Liver (tissue), 9 donors: ENCODE measurements around the gene KIF18B. TPM values are rescaled to one million over a fixed set of nuclear protein-coding genes. Genes with fewer than 3 reads are reported as not detected.

Experiments
- DNase-seq: peaks from one replicate; pipeline ENCODE4 v3.0.0-alpha.2; 2017; ENCODE audit warnings: low spot score
- H3K27ac ChIP-seq, 2 donors: one replicate each; pipeline ENCODE4 v1.7.0; 2013; ENCODE audit warnings: inconsistent platforms in 2 of 2, low read length in 2 of 2, control low read depth in 1 of 2, low read depth in 1 of 2, mild to moderate bottlenecking in 1 of 2
- H3K27me3 ChIP-seq, 4 donors: one replicate each; pipeline versions ENCODE4 v1.6.1 to v1.7.0; 2013; ENCODE audit warnings: low read length in 3 of 4, inconsistent platforms in 1 of 4, mild to moderate bottlenecking in 1 of 4, moderate library complexity in 1 of 4; ENCODE audit not compliant: control insufficient read depth in 4 of 4, insufficient read depth in 4 of 4
- H3K36me3 ChIP-seq, 4 donors: one replicate each; pipeline versions ENCODE4 v1.6.1 to v1.7.0; 2013; ENCODE audit warnings: low read length in 3 of 4, mild to moderate bottlenecking in 3 of 4, low read depth in 1 of 4, moderate library complexity in 1 of 4; ENCODE audit not compliant: control insufficient read depth in 4 of 4, insufficient read depth in 3 of 4
- H3K4me1 ChIP-seq, 4 donors: one replicate each; pipeline versions ENCODE4 v1.6.1 to v1.7.0; 2013; ENCODE audit warnings: low read length in 3 of 4, mild to moderate bottlenecking in 3 of 4, moderate library complexity in 1 of 4; ENCODE audit not compliant: control insufficient read depth in 4 of 4, insufficient read depth in 4 of 4
- H3K4me3 ChIP-seq, 3 donors: one replicate each; pipeline versions ENCODE4 v1.6.1 to v1.7.0; 2013; ENCODE audit warnings: low read length in 3 of 3, control low read depth in 1 of 3, low read depth in 1 of 3, mild to moderate bottlenecking in 1 of 3
- H3K9ac ChIP-seq, 2 donors: one replicate each; pipeline ENCODE4 v1.7.0; 2013; ENCODE audit warnings: low read length in 2 of 2, mild to moderate bottlenecking in 2 of 2, moderate library complexity in 2 of 2, control low read depth in 1 of 2, low read depth in 1 of 2
- H3K9me3 ChIP-seq, 4 donors: one replicate each; pipeline versions ENCODE4 v1.6.1 to v1.7.0; 2013; ENCODE audit warnings: low read length in 3 of 4; ENCODE audit not compliant: control insufficient read depth in 4 of 4
- EGR1 ChIP-seq, 2 donors: IDR thresholded peaks; 2 replicates each; pipeline ENCODE4 v1.6.1; 2016 to 2018; ENCODE audit warnings: antibody characterized with exemption in 2 of 2, low read depth in 2 of 2
- FOXA1 ChIP-seq: IDR thresholded peaks from 2 replicates; pipeline ENCODE4 v1.6.1; 2016; ENCODE audit warnings: antibody characterized with exemption
- FOXA2 ChIP-seq: IDR thresholded peaks from 2 replicates; pipeline ENCODE4 v1.6.1; 2016; ENCODE audit warnings: antibody characterized with exemption
- GABPA ChIP-seq, 2 donors: IDR thresholded peaks in 1 of 2; conservative IDR thresholded peaks in 1 of 2; 2 replicates each; pipeline ENCODE4 v1.6.1; 2016; ENCODE audit warnings: antibody characterized with exemption in 2 of 2, mild to moderate bottlenecking in 1 of 2, moderate library complexity in 1 of 2
- HNF4A ChIP-seq, 2 donors: conservative IDR thresholded peaks; 2 replicates each; pipeline ENCODE4 v1.6.1; 2016; ENCODE audit warnings: antibody characterized with exemption in 2 of 2, mild to moderate bottlenecking in 2 of 2
- HNF4G ChIP-seq: IDR thresholded peaks from 2 replicates; pipeline ENCODE4 v1.6.1; 2016; ENCODE audit warnings: antibody characterized with exemption
- JUND ChIP-seq, 2 donors: IDR thresholded peaks; 2 replicates each; pipeline ENCODE4 v1.6.1; 2016; ENCODE audit warnings: antibody characterized with exemption in 2 of 2
- NR2F2 ChIP-seq: IDR thresholded peaks from 2 replicates; pipeline ENCODE4 v1.6.1; 2016; ENCODE audit warnings: antibody characterized with exemption
- RAD21 ChIP-seq, 2 donors: IDR thresholded peaks; 2 replicates each; pipeline ENCODE4 v1.6.1; 2016; ENCODE audit warnings: antibody characterized with exemption in 2 of 2, mild to moderate bottlenecking in 2 of 2
- RXRA ChIP-seq, 2 donors: IDR thresholded peaks; 2 replicates each; pipeline ENCODE4 v1.6.1; 2017 to 2018; ENCODE audit warnings: antibody characterized with exemption in 2 of 2, mild to moderate bottlenecking in 1 of 2
- SP1 ChIP-seq: IDR thresholded peaks from 2 replicates; pipeline ENCODE4 v1.6.1; 2018; ENCODE audit warnings: antibody characterized with exemption, mild to moderate bottlenecking
- TAF1 ChIP-seq: conservative IDR thresholded peaks from 2 replicates; pipeline ENCODE4 v1.6.1; 2016; ENCODE audit warnings: antibody characterized with exemption, mild to moderate bottlenecking
- YY1 ChIP-seq: IDR thresholded peaks from 2 replicates; pipeline ENCODE4 v1.6.1; 2016; ENCODE audit warnings: antibody characterized with exemption, mild to moderate bottlenecking
- WGBS: extraction: QIAGEN DNeasy Blood & Tissue Kit; methylation state at CpG from one replicate; pipeline ENCODE4 v1.1.7; 2013; 5-methylcytosine and 5-hydroxymethylcytosine counted together
- polyA plus RNA-seq, 2 donors: library from polyadenylated mRNA; stranded (reverse) in 1 of 2; unstranded in 1 of 2; fragments of 200-250 nt in 1 of 2; fragments of >200 nt in 1 of 2; fragmentation: Nextera tagmentation in 1 of 2; extraction: Ambion mirVana in 1 of 2; gene quantifications; one replicate each; pipeline versions ENCODE4 v1.2.1 to v1.2.3, GENCODE V29; 2013 to 2015
- total RNA-seq, 2 donors: library from RNA; depleted of rRNA; stranded (reverse); fragments of >200 nt; gene quantifications; one replicate each; pipeline ENCODE4 v1.2.3, GENCODE V29; 2014
- TF ChIP-seq, protein P1 (sequence below): IDR thresholded peaks from 2 replicates; pipeline ENCODE4 v1.6.1; 2016; ENCODE audit warnings: antibody characterized with exemption, mild to moderate bottlenecking
- TF ChIP-seq, protein P2 (sequence below): IDR thresholded peaks from 2 replicates; pipeline ENCODE4 v1.6.1; 2016; ENCODE audit warnings: antibody characterized with exemption
- TF ChIP-seq, protein P3 (sequence below): IDR thresholded peaks from 2 replicates; pipeline ENCODE4 v1.6.1; 2016; ENCODE audit warnings: antibody characterized with exemption
- TF ChIP-seq, protein P4 (sequence below): IDR thresholded peaks from 2 replicates; pipeline ENCODE4 v1.6.1; 2016; ENCODE audit warnings: antibody characterized with exemption
- TF ChIP-seq, protein P5 (sequence below): fragments of 150-350 bp; IDR thresholded peaks from 2 replicates; pipeline ENCODE4 v1.5.1; 2017; ENCODE audit warnings: improper control_type of control experiment, low read depth, low read length; ENCODE audit not compliant: missing input control
- donor health status: healthy.
- donor health status: healthy.
- donor health status: healthy.
- donor health status: healthy.
- donor health status: healthy.

KIF18B gene
- total and polyA plus RNA-seq, 4 donors: under 0.01 to 11.9 (median 0.48) TPM

DNA sequence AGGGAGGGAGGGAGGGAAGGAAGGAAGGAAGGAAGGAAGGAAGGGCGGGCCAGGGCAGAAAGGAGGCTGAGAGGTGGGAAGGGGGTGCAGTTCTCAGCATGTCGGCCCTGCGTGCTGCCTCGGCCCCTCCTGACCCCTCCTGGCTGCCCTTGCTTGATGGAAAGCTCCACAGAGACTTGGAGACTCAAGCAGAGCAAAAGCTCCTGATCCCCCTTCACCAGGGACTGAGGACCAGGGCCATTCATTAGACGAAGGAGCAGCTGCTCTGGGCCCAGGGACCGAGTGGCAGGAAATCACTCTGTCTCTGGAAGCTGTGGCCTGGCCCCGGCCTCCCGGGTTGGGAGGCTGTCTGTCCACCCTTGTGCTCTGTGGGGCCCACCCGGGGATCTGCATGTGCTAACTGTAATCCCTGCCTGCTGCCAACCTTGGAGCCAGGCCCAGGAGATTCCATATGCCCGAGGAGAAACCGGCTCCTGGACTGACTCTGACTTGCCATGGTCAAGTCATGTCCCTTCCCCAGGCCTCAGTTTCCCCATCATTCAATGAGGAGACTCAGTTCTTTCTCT is 47.9 kb upstream of the KIF18B start:
- H3K9me3 ChIP-seq: peaks cover 0 to 6% (median 1%) of the 10 kb centered on the region in 4 donors
- H3K9ac ChIP-seq: no peak overlapping the region
- TF ChIP-seq RXRA (IDR thresholded peaks at IDR 0.05) (no peak), NR2F2 (no peak), RAD21 (IDR thresholded peaks at IDR 0.05) (no peak), FOXA2 (no peak), FOXA1 (no peak), EGR1 (IDR thresholded peaks at IDR 0.05; ENCODE audit: low read depth in 2 of 2) (no peak), GABPA (IDR thresholded peaks at IDR 0.05 in 1 of 2, conservative IDR thresholded peaks at IDR 0.05 in 1 of 2) (no peak), YY1 (no peak), TAF1 (no peak), SP1 (no peak), HNF4A (conservative IDR thresholded peaks at IDR 0.05) (no peak)
- TF ChIP-seq, protein P1, sequence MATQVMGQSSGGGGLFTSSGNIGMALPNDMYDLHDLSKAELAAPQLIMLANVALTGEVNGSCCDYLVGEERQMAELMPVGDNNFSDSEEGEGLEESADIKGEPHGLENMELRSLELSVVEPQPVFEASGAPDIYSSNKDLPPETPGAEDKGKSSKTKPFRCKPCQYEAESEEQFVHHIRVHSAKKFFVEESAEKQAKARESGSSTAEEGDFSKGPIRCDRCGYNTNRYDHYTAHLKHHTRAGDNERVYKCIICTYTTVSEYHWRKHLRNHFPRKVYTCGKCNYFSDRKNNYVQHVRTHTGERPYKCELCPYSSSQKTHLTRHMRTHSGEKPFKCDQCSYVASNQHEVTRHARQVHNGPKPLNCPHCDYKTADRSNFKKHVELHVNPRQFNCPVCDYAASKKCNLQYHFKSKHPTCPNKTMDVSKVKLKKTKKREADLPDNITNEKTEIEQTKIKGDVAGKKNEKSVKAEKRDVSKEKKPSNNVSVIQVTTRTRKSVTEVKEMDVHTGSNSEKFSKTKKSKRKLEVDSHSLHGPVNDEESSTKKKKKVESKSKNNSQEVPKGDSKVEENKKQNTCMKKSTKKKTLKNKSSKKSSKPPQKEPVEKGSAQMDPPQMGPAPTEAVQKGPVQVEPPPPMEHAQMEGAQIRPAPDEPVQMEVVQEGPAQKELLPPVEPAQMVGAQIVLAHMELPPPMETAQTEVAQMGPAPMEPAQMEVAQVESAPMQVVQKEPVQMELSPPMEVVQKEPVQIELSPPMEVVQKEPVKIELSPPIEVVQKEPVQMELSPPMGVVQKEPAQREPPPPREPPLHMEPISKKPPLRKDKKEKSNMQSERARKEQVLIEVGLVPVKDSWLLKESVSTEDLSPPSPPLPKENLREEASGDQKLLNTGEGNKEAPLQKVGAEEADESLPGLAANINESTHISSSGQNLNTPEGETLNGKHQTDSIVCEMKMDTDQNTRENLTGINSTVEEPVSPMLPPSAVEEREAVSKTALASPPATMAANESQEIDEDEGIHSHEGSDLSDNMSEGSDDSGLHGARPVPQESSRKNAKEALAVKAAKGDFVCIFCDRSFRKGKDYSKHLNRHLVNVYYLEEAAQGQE: no peak
- TF ChIP-seq, protein P2, sequence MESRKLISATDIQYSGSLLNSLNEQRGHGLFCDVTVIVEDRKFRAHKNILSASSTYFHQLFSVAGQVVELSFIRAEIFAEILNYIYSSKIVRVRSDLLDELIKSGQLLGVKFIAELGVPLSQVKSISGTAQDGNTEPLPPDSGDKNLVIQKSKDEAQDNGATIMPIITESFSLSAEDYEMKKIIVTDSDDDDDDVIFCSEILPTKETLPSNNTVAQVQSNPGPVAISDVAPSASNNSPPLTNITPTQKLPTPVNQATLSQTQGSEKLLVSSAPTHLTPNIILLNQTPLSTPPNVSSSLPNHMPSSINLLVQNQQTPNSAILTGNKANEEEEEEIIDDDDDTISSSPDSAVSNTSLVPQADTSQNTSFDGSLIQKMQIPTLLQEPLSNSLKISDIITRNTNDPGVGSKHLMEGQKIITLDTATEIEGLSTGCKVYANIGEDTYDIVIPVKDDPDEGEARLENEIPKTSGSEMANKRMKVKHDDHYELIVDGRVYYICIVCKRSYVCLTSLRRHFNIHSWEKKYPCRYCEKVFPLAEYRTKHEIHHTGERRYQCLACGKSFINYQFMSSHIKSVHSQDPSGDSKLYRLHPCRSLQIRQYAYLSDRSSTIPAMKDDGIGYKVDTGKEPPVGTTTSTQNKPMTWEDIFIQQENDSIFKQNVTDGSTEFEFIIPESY: no peak
- TF ChIP-seq, protein P3, sequence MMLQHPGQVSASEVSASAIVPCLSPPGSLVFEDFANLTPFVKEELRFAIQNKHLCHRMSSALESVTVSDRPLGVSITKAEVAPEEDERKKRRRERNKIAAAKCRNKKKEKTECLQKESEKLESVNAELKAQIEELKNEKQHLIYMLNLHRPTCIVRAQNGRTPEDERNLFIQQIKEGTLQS: no peak
- TF ChIP-seq, protein P4, sequence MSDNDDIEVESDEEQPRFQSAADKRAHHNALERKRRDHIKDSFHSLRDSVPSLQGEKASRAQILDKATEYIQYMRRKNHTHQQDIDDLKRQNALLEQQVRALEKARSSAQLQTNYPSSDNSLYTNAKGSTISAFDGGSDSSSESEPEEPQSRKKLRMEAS: no peak
- H3K27ac ChIP-seq: no peak overlapping the region
- DNase-seq: no peak
- 71% methylated on average over 11 of the region's 11 CpGs for WGBS
- H3K4me3 ChIP-seq: no peak overlapping the region
- no peaks in the 10 kb centered on the region for H3K27me3 ChIP-seq
- no peaks in the 10 kb centered on the region for H3K4me1 ChIP-seq
- H3K36me3 ChIP-seq: no peaks in the 10 kb centered on the region

DNA sequence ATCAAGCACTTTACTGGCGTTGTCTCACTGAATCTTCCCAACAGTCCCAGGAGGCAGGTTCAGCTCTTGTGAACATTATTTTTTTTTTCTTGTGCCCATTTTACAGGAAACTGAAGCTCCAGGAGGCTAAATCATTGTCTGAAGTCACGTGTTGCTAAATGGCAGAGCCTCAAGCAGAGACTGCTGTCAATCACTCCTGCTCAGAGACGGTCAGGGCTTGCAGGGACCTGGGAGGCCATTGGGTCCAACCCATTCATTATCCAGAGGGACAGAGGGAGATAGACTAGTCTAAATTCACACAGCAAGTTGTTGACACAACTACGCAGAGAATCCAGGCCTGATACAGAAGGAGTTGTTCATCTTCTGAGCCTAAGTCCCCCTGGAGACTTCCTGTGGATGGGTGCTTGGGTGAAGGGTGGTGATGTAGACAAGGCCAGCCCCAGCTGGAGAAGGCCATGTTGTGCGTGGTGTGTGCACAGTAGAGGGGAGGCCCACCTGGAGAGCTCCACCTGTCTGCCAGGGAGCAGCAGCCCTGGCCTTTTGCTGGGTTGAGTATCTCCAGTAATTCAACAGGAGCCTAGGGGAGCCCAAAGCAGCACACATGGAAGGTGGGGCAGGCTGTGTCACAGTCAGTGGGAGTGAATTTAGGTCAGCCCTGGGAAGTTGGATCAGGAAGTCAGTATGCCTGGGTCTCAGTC is 44.8 kb upstream of the KIF18B start:
- Histone ChIP-seq H3K27ac (no peak overlapping the region), H3K9ac (no peak overlapping the region), H3K36me3 (no peaks in the 10 kb centered on the region), H3K27me3 (no peaks in the 10 kb centered on the region), H3K9me3 (no peaks in the 10 kb centered on the region), H3K4me1 (peaks cover 2 to 6% (median 5%) of the 10 kb centered on the region in 4 donors), H3K4me3 (no peak overlapping the region)
- WGBS: 91% methylated on average over 5 of the region's 5 CpGs
- DNase-seq: no peak
- TF ChIP-seq TAF1: no peak
- TF ChIP-seq FOXA2: no peak
- TF ChIP-seq JUND (IDR thresholded peaks at IDR 0.05): no peak
- no peak for TF ChIP-seq NR2F2
- TF ChIP-seq GABPA (IDR thresholded peaks at IDR 0.05 in 1 of 2, conservative IDR thresholded peaks at IDR 0.05 in 1 of 2): no peak
- no peak for TF ChIP-seq HNF4G
- TF ChIP-seq, protein P4: no peak
- no peak for TF ChIP-seq RAD21 (IDR thresholded peaks at IDR 0.05)
- no peak for TF ChIP-seq HNF4A (conservative IDR thresholded peaks at IDR 0.05)
- no peak for TF ChIP-seq EGR1 (IDR thresholded peaks at IDR 0.05; ENCODE audit: low read depth in 2 of 2)
- TF ChIP-seq RXRA (IDR thresholded peaks at IDR 0.05): no peak
- TF ChIP-seq SP1: no peak
- TF ChIP-seq, protein P1: no peak
- TF ChIP-seq, protein P5, sequence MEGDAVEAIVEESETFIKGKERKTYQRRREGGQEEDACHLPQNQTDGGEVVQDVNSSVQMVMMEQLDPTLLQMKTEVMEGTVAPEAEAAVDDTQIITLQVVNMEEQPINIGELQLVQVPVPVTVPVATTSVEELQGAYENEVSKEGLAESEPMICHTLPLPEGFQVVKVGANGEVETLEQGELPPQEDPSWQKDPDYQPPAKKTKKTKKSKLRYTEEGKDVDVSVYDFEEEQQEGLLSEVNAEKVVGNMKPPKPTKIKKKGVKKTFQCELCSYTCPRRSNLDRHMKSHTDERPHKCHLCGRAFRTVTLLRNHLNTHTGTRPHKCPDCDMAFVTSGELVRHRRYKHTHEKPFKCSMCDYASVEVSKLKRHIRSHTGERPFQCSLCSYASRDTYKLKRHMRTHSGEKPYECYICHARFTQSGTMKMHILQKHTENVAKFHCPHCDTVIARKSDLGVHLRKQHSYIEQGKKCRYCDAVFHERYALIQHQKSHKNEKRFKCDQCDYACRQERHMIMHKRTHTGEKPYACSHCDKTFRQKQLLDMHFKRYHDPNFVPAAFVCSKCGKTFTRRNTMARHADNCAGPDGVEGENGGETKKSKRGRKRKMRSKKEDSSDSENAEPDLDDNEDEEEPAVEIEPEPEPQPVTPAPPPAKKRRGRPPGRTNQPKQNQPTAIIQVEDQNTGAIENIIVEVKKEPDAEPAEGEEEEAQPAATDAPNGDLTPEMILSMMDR: no peak
- TF ChIP-seq, protein P3: no peak
